ENCODE results near the gene EIF1. TPM values are rescaled to one million over a fixed set of nuclear protein-coding genes. Genes with fewer than 3 reads are reported as not detected.

The EIF1 gene
- total RNA-seq, 2 experiments from 2014 or later = 145 to 659 TPM

- TF ChIP-seq, protein P1, sequence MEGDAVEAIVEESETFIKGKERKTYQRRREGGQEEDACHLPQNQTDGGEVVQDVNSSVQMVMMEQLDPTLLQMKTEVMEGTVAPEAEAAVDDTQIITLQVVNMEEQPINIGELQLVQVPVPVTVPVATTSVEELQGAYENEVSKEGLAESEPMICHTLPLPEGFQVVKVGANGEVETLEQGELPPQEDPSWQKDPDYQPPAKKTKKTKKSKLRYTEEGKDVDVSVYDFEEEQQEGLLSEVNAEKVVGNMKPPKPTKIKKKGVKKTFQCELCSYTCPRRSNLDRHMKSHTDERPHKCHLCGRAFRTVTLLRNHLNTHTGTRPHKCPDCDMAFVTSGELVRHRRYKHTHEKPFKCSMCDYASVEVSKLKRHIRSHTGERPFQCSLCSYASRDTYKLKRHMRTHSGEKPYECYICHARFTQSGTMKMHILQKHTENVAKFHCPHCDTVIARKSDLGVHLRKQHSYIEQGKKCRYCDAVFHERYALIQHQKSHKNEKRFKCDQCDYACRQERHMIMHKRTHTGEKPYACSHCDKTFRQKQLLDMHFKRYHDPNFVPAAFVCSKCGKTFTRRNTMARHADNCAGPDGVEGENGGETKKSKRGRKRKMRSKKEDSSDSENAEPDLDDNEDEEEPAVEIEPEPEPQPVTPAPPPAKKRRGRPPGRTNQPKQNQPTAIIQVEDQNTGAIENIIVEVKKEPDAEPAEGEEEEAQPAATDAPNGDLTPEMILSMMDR (conservative IDR thresholded peaks at IDR 0.05; ENCODE audit: low read length) = no peak
- no peak for TF ChIP-seq EZH2phosphoT487 (IDR thresholded peaks at IDR 0.05; ENCODE audit: borderline replicate concordance, low read depth, low read length)
- Histone ChIP-seq H3K27ac (ENCODE audit: low read depth, low read length, poor library complexity, severe bottlenecking) (no peak overlapping the region), H3K36me3 (ENCODE audit: insufficient read depth, low read length) (no peaks in the 10 kb centered on the region), H3K4me1 (ENCODE audit: insufficient read depth, low read length, poor library complexity, severe bottlenecking) (peaks cover 15% of the 10 kb centered on the region), H4K20me1 (ENCODE audit: insufficient read depth, low read length) (no peaks in the 10 kb centered on the region), H3K9me3 (ENCODE audit: low read length) (no peaks in the 10 kb centered on the region), H2AFZ (ENCODE audit: low read length) (no peak overlapping the region), H3K4me3 (ENCODE audit: low read depth, low read length, poor library complexity, severe bottlenecking) (no peak overlapping the region), H3K4me2 (ENCODE audit: low read length) (no peak overlapping the region), H3K79me2 (ENCODE audit: insufficient read depth, low read depth, low read length) (no peaks in the 10 kb centered on the region), H3K9me2 (ENCODE audit: insufficient read depth, low read length) (no peaks in the 10 kb centered on the region)
- no TSS peak for BruUV-seq (replicated peaks)
- ChIA-PET POLR2A (interaction anchor here (0.6 to 3.5 kb wide), 2 partner anchors 8 to 17 kb away, joined by 5 to 24 read pairs; partner anchors contain the start of gene EIF1), CTCF (ENCODE audit: unreplicated experiment) (no interaction called here)
- intact Hi-C loops (cut with micrococcal nuclease; ENCODE audit: unreplicated experiment) = loop anchor here (10.0 kb wide), 1 partner anchor 1086 kb away; no protein-coding TSS in a partner anchor
- DNase-seq (ENCODE audit: low spot score) = no peak
These were observed 8.2 kb upstream of the EIF1 start for GRCh38 chr17:41680426-41681040.

GRCh38 chr17:41681776-41682175, 6.9 kb upstream of the EIF1 start:
- Histone ChIP-seq H3K4me3 (ENCODE audit: low read depth, low read length, poor library complexity, severe bottlenecking) (no peak overlapping the region), H4K20me1 (ENCODE audit: insufficient read depth, low read length) (no peaks in the 10 kb centered on the region), H3K9me3 (ENCODE audit: low read length) (no peaks in the 10 kb centered on the region), H3K27ac (ENCODE audit: low read depth, low read length, poor library complexity, severe bottlenecking) (no peak overlapping the region), H3K4me1 (ENCODE audit: insufficient read depth, low read length, poor library complexity, severe bottlenecking) (peaks cover 9% of the 10 kb centered on the region), H2AFZ (ENCODE audit: low read length) (no peak overlapping the region), H3K4me2 (ENCODE audit: low read length) (no peak overlapping the region), H3K79me2 (ENCODE audit: insufficient read depth, low read depth, low read length) (no peaks in the 10 kb centered on the region), H3K36me3 (ENCODE audit: insufficient read depth, low read length) (no peaks in the 10 kb centered on the region), H3K9me2 (ENCODE audit: insufficient read depth, low read length) (no peaks in the 10 kb centered on the region)
- no peak for TF ChIP-seq EZH2phosphoT487 (IDR thresholded peaks at IDR 0.05; ENCODE audit: borderline replicate concordance, low read depth, low read length)
- TF ChIP-seq, protein P1 (conservative IDR thresholded peaks at IDR 0.05; ENCODE audit: low read length) = no peak
- intact Hi-C loops (cut with micrococcal nuclease; ENCODE audit: unreplicated experiment) = loop anchor here (10.0 kb wide), 1 partner anchor 1087 kb away; no protein-coding TSS in a partner anchor
- POLR2A ChIA-PET = interaction anchor here (1.0 kb wide), 1 partner anchor 14 kb away, joined by 3 read pairs; no protein-coding TSS in a partner anchor
- no TSS peak for BruUV-seq (replicated peaks)
- no peak for DNase-seq (ENCODE audit: low spot score)
- CTCF ChIA-PET (ENCODE audit: unreplicated experiment) = interaction anchor here (0.6 kb wide), 1 partner anchor 34 kb away, joined by 3 read pairs; no protein-coding TSS in a partner anchor

DNA sequence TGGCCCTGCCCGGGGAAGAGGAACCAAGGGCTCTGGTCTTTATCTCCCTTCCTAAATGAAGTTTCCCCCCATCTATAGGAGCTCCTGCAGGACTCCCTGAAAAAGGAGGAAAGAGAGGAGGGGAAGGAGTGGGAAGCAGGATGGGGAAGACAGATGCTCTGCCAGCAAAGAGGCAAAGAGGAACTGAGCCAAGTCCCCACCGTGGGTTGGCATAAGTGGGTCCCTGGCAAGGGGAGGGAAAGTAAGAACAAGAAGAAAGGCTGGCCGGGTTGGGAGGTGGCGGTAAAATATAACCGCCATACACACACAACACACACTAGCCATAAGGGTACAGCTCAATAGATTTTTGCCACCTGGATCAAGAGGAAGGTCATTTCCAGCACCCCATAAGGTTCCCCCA, 6.1 kb upstream of the EIF1 start:
- no peak for TF ChIP-seq EZH2phosphoT487 (IDR thresholded peaks at IDR 0.05; ENCODE audit: borderline replicate concordance, low read depth, low read length)
- TF ChIP-seq, protein P1 (conservative IDR thresholded peaks at IDR 0.05; ENCODE audit: low read length) = no peak
- H3K4me3 ChIP-seq (ENCODE audit: low read depth, low read length, poor library complexity, severe bottlenecking) = no peak overlapping the region
- no TSS peak for BruUV-seq (replicated peaks)
- no peak overlapping the region for H2AFZ ChIP-seq (ENCODE audit: low read length)
- H4K20me1 ChIP-seq (ENCODE audit: insufficient read depth, low read length) = no peaks in the 10 kb centered on the region
- H3K27ac ChIP-seq (ENCODE audit: low read depth, low read length, poor library complexity, severe bottlenecking) = no peak overlapping the region
- intact Hi-C loops (cut with micrococcal nuclease; ENCODE audit: unreplicated experiment) = loop anchor here (10.0 kb wide), 1 partner anchor 1088 kb away; no protein-coding TSS in a partner anchor
- no peaks in the 10 kb centered on the region for H3K9me2 ChIP-seq (ENCODE audit: insufficient read depth, low read length)
- H3K79me2 ChIP-seq (ENCODE audit: insufficient read depth, low read depth, low read length) = no peaks in the 10 kb centered on the region
- no peak for DNase-seq (ENCODE audit: low spot score)
- no peaks in the 10 kb centered on the region for H3K9me3 ChIP-seq (ENCODE audit: low read length)
- H3K4me1 ChIP-seq (ENCODE audit: insufficient read depth, low read length, poor library complexity, severe bottlenecking) = peaks cover 11% of the 10 kb centered on the region
- no peak overlapping the region for H3K4me2 ChIP-seq (ENCODE audit: low read length)
- ChIA-PET POLR2A (no interaction called here), CTCF (ENCODE audit: unreplicated experiment) (no interaction called here)
- H3K36me3 ChIP-seq (ENCODE audit: insufficient read depth, low read length) = no peaks in the 10 kb centered on the region

Data from OCI-LY7 (cell line).